GM18951 (cell line): ENCODE data around the gene SRGAP3.

Experiments used
- POLR2A ChIP-seq: IDR thresholded peaks from 4 replicates; pipeline ENCODE4 v1.6.1; 2011; ENCODE audit warnings: mild to moderate bottlenecking; ENCODE audit not compliant: insufficient read length, insufficient read depth; ENCODE audit errors: extremely low read depth
- in situ Hi-C: fragments of 300-500 bp; cut with MboI; formaldehyde crosslinking; loops from one replicate; pipeline ENCODE4 v1.12.0; 2022; ENCODE audit warnings: low sequenced_read_pairs, mixed read lengths, inconsistent platforms; ENCODE audit not compliant: unreplicated experiment

Gene SRGAP3

DNA sequence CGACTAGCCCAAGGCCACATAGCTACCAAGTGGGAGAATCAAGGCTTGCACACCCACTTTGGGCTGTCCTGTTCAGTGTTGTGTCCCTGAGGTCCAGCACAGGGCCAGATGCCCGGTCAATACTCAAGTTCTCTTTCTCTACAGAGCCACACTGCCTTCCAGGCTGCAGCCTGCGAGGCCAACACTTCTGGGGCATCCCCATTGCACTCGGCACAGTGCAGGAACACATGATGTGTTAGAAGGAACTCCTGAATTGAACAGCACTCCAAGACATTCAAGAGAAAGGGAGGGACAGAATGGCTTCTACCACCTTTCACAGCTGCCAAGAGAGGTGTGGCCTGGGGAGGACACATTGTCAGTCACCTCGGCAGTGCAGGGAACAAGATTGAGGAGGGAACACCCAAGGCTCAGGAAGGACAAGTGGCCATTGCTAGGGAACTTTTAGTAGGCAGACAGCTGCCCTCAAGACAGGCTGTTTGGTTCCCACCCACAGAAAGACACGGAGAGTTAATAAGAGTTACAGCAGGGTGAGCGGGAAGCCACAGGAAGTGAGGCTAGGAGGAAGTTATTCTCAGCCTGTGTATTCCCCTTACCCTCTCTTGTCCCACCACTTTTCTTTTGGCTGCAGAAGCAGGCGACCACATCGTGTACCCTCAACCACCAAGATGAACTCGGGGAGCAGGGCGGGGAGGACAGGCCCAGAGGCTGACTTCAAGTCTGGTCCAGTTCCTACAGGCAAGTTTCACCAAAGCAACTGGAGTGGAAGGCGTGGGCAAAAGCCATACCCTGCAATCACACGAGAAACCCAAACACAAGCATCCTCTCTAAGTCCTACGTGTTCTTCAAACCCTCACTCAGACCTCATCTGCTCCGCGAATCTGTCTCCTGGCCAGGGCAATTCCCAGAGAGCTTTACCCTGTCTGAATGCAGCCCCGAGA lies 69.4 kb downstream of the SRGAP3 start:
- in situ Hi-C loops, result no loop called here

DNA sequence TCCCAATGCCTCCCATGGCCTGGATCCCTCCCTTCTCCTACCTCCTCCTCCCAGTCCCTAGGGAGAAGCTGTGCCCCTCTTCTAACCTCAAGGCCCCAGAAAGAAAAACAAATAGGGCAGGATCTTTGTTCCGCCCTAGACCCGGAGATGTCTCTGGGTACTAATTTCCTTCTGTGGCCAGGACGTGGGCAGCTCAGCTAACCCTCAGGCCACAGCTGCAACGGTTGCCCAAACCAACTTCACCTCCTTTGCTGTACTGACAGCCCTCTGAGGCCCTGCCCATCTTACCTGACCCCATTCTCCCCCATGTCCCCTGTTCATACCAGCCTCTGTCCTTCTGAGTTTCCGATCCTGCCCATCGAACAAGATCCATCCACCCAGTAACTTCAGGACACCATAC lies 70.7 kb downstream of the SRGAP3 start:
- in situ Hi-C loops, result no loop called here
- no peak for TF ChIP-seq POLR2A

More for the DNA sequence above, 69.4 kb downstream of the SRGAP3 start:
- peak; percentile 24 for TF ChIP-seq POLR2A

DNA sequence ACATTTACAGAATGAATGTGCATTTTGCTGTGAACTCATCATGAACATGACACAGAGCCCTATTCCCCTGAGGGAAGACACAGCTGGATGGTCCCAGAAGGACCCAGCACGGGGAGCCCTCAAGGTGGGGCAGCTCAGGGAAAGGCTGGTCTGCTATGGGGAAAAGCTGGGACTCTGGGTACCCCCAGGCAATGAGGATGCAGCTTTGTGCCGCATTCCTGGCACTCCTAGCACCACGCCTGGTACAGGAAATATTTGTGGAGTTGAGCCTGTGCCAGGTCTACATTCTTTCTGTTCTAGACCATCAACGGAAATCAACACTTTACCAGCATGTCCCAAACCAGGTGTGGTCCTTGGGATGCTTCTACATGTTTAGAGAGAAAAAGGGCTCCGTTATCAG lies 74.0 kb downstream of the SRGAP3 start:
- in situ Hi-C loops, result no loop called here

DNA sequence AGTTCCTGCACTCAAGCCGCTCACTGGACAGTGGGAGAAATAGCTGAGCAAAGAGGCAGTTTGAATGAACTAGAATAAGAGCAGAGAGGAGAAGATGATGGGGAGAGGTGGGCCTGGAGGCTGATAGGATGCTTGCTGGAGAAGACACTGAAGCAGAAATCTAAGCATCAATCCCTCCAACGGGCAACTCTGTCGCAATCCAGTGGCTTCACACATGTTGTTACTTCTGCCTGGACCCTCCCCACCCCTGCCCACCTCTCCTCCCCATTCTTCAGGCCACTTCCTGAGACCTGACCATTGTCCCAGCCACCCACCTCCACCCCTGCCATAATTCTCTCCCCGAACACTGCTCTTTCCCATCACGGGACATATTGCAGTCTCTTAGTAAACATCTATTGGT lies 76.0 kb downstream of the SRGAP3 start:
- TF ChIP-seq POLR2A, result no peak
- in situ Hi-C loops, result no loop called here

More for the DNA sequence above, 74.0 kb downstream of the SRGAP3 start:
- no peak for TF ChIP-seq POLR2A

DNA sequence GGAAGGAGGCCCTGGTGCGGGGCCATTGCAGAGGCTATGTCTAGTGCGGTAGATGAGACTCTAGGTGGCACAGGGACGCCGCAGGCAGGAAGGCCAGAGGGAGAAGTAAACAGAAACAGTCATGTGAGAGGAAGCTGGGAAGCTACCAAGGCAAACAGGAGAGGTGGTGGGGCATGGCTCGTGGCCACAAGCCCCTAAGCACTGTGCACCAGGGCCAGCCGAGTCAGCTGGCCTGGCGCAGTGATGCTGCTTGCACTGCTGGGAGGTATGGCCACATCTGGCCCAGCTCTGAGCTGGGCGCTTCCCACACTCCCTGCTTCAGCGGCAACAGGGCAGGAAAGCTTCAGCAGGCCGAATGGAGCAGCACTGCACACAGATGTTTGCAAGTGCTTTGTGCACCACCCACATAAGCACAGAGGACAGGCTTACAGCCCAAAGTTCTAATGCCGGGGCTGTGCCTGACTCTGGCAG lies 76.6 kb downstream of the SRGAP3 start:
- no peak for TF ChIP-seq POLR2A
- in situ Hi-C loops, result no loop called here

DNA sequence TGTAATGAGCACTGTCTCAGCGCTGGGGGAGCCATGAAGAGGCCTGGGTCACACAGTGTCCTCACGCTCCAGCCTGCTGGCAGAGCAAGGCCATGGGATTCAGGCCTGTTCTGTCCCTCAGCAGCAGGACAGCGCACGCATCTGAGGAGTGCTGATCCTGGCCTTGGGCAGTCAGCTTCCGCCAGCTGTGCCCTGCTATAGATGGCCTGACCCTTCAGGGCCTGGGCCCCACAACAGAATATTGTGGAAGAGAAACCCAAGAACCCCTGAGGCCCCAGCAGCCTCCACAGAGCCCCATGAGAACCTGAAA lies 78.6 kb downstream of the SRGAP3 start:
- TF ChIP-seq POLR2A, result no peak
- in situ Hi-C loops, result no loop called here

DNA sequence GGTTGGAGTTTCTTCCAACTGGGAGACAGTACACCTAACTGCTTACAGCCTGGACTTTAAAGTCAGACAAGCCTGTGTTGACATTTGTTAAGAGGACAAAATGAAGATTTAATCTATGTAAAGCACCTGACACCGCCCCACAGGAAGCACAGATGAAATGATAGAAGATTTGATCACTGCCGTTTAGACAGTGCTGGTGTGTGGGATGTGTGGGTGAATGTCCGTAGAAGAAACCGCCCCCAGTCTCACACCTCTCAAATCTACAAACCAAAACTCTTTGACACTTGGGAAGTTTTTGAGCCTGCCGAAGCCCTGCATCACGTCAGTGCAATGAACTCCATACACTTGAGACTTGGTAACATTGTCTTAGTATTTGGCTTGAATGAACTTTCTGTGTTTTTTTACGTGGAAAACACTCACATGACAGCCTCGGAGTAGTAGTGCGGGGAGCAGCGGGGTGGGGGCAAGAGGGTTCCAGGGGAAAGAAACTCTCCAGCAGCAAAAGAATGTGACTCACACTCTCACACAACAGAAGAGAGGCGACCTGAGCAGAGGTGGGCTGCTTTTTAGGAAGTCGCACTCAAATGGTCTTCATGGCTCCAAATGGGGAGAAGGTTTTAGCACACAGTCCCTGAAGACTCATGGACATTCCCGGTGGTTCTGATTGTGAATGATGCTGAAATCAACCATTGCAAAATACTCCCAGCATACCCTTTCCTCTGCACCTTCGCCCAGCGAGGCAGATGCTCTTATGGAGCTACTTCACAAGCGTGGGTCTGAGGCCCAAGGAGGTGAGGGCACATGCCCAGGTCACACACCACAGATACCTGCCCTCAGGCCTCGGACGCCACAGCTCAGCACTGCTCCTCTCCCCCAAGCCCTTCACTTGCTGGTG lies 79.2 kb downstream of the SRGAP3 start:
- in situ Hi-C loops, result no loop called here
- no peak for TF ChIP-seq POLR2A

DNA sequence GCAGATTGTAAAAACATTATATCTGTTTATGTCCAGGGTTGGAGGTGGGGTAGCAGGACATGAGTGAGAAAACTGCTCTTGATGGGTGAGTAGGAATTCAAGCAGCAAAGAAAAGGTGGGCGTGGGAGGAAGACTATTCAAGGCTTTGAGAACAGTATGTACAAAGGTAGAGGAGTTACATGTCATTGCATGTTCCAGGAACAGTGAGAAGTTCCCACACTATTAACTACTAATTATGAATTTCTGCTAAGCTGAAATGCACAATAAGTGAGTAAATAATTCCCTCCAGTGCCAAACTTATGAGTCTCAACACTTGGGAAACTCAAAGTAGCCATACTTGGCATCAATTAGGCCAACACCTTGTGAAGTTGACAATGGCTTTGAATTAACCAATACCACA lies 80.1 kb downstream of the SRGAP3 start:
- in situ Hi-C loops, result no loop called here
- no peak for TF ChIP-seq POLR2A

DNA sequence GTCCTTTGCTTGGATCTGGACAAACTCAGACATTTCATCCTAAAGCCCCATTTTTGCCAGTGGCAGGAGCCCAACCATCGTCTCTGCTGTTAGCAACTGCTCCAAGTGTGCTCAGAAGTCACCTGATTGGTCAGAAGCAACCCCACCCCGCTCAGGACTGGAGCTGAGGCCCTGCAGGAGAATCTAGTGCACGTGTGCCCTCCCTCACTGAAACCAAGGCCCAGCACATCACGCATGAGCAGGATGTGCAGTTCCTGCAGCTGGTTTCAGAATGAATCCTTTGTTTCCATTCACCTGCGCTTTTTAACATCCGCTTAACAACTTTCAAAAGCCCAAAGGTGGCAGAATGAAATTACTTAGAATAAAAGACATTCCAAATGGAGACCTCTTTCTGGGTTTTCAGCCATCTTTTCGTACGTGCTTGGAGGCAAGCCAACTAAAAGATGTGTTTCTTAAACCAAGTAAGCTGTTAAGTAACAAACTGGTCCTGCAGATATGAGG lies 81.2 kb downstream of the SRGAP3 start:
- no peak for TF ChIP-seq POLR2A
- in situ Hi-C loops, result no loop called here

DNA sequence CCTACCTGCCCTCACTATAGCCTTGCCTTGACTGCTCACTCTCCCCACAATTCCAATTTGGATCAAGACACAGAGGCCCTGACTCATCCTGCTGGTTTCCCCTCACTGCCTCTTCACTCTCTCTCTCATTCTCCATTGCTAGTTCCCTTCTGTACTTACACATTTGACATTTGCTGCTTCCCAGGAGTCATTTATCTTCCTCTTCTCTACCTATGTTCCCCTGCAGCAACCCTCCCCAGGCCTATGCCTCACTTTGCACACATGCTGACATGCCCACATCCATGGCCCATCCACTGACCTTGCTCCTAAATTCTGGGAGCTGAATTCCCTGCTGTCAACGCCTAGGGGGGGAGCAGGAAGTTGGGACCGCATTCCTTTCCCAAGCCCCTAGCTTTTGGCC lies 82.2 kb downstream of the SRGAP3 start:
- no peak for TF ChIP-seq POLR2A
- in situ Hi-C loops, result no loop called here

DNA sequence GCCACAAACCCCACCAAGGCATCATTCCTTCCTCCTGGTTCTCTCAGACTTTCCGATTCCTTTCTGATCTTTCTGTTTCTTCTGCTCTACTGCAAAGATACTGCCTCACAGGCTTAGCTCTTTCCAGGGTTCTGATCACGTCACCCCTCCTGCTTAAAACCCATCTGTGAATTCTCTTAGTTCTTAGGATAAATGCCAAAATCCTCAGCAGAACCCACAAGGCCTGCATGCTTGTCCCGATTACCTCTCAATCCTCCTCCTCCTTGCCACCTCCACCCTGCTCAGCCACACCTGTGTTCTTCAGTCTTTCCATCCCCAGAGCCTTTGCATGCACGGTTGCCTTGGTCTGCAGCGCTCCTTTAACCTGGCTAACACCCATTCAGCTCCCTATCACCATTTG lies 84.0 kb downstream of the SRGAP3 start:
- in situ Hi-C loops, result no loop called here
- TF ChIP-seq POLR2A, result no peak

DNA sequence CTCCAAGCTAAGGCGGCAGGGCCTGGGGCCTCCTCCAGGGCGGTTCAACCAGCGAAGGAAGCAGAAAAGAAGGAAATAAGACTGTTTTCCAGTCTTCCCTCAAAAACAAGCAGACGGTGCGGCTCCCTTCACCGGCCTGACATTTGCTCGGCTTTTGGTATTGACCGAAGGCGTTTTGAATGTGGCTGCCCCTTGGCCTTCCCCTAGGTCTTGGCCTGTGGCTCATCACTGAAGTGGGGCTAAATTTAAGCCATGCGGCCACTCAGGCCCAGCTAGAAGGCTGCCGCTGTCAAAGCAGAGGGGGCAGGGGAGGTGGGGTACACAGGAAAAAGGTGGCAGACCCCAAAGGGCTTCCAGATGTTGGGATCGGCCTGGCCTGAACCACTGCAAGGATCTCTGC lies 86.2 kb downstream of the SRGAP3 start:
- in situ Hi-C loops, result no loop called here
- TF ChIP-seq POLR2A, result no peak

DNA sequence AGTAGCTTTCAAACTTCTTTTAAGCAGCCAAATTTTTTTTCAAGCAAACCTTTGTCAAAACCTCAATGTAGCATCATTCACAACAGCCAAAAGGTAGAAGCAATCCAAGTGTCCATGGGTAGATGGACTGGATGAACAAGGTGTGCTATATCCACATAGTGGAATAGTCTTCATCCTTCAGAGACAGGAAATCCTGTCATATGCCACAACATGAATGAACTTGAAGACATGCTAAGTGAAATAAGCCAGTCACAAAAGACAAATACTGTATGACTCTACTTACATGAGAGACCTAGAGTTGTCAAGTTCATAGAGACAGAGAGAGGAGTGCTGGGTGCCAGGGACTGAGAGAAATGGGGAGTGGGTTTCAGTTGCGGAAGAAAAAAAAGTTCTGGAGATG lies 87.6 kb downstream of the SRGAP3 start:
- in situ Hi-C loops, result no loop called here

More for the DNA sequence above, 87.6 kb downstream of the SRGAP3 start:
- TF ChIP-seq POLR2A, result no peak
